Measurements from ENCODE around the gene KAT6B. TPM values are rescaled to one million over a fixed set of nuclear protein-coding genes. Genes with fewer than 3 reads are reported as not detected.

KAT6B gene
- total and polyA plus RNA-seq, 2 donors, result 12.2 to 22.1 TPM

- Histone ChIP-seq H3K27me3 (ENCODE audit: control insufficient read depth in 2 of 2, insufficient read depth in 1 of 2, low read length in 1 of 2) (no peaks in the 10 kb centered on the region), H3K4me1 (ENCODE audit: control insufficient read depth in 2 of 2, insufficient read depth in 2 of 2, low read length in 2 of 2) (no peaks in the 10 kb centered on the region), H3K4me3 (ENCODE audit: low read length in 2 of 2) (no peak overlapping the region), H3K9me3 (ENCODE audit: control insufficient read depth in 2 of 2, insufficient read depth in 1 of 2, low read length in 1 of 2) (no peaks in the 10 kb centered on the region), H3K27ac (ENCODE audit: low read depth in 1 of 2, low read length in 1 of 2) (no peak overlapping the region), H3K36me3 (ENCODE audit: control insufficient read depth in 2 of 2, insufficient read depth in 2 of 2, low read length in 1 of 2) (no peaks in the 10 kb centered on the region)
- 93% methylated on average over 14 of the region's 14 CpGs for WGBS
- DNase-seq (ENCODE audit: low read depth in 6 of 9, low spot score in 9 of 9), result no peak
Observed at GRCh38 chr10:75071756-75072155, 245.4 kb downstream of the KAT6B start.

GRCh38 chr10:75072727-75073126 lies 246.3 kb downstream of the KAT6B start:
- H3K27me3 ChIP-seq (ENCODE audit: control insufficient read depth in 2 of 2, insufficient read depth in 1 of 2, low read length in 1 of 2), result no peaks in the 10 kb centered on the region
- 85% methylated on average over 14 of the region's 14 CpGs for WGBS
- no peak overlapping the region for H3K27ac ChIP-seq (ENCODE audit: low read depth in 1 of 2, low read length in 1 of 2)
- no peaks in the 10 kb centered on the region for H3K36me3 ChIP-seq (ENCODE audit: control insufficient read depth in 2 of 2, insufficient read depth in 2 of 2, low read length in 1 of 2)
- H3K4me1 ChIP-seq (ENCODE audit: control insufficient read depth in 2 of 2, insufficient read depth in 2 of 2, low read length in 2 of 2), result no peaks in the 10 kb centered on the region
- no peaks in the 10 kb centered on the region for H3K9me3 ChIP-seq (ENCODE audit: control insufficient read depth in 2 of 2, insufficient read depth in 1 of 2, low read length in 1 of 2)
- H3K4me3 ChIP-seq (ENCODE audit: low read length in 2 of 2), result no peak overlapping the region
- DNase-seq (ENCODE audit: low read depth in 6 of 9, low spot score in 9 of 9), result no peak

GRCh38 chr10:75073442-75073841 lies 247.0 kb downstream of the KAT6B start:
- WGBS, result 99% methylated on average over 17 of the region's 17 CpGs
- no peak overlapping the region for H3K4me3 ChIP-seq (ENCODE audit: low read length in 2 of 2)
- no peaks in the 10 kb centered on the region for H3K9me3 ChIP-seq (ENCODE audit: control insufficient read depth in 2 of 2, insufficient read depth in 1 of 2, low read length in 1 of 2)
- no peaks in the 10 kb centered on the region for H3K27me3 ChIP-seq (ENCODE audit: control insufficient read depth in 2 of 2, insufficient read depth in 1 of 2, low read length in 1 of 2)
- no peaks in the 10 kb centered on the region for H3K36me3 ChIP-seq (ENCODE audit: control insufficient read depth in 2 of 2, insufficient read depth in 2 of 2, low read length in 1 of 2)
- no peaks in the 10 kb centered on the region for H3K4me1 ChIP-seq (ENCODE audit: control insufficient read depth in 2 of 2, insufficient read depth in 2 of 2, low read length in 2 of 2)
- no peak for DNase-seq (ENCODE audit: low read depth in 6 of 9, low spot score in 9 of 9)
- H3K27ac ChIP-seq (ENCODE audit: low read depth in 1 of 2, low read length in 1 of 2), result no peak overlapping the region

GRCh38 chr10:75074711-75075445 lies 248.5 kb downstream of the KAT6B start:
- no peak for DNase-seq (ENCODE audit: low read depth in 6 of 9, low spot score in 9 of 9)
- WGBS, result 56% methylated on average over 2 of the region's 2 CpGs
- Histone ChIP-seq H3K4me3 (ENCODE audit: low read length in 2 of 2) (no peak overlapping the region), H3K27ac (ENCODE audit: low read depth in 1 of 2, low read length in 1 of 2) (no peak overlapping the region), H3K36me3 (ENCODE audit: control insufficient read depth in 2 of 2, insufficient read depth in 2 of 2, low read length in 1 of 2) (no peaks in the 10 kb centered on the region), H3K4me1 (ENCODE audit: control insufficient read depth in 2 of 2, insufficient read depth in 2 of 2, low read length in 2 of 2) (no peaks in the 10 kb centered on the region), H3K9me3 (ENCODE audit: control insufficient read depth in 2 of 2, insufficient read depth in 1 of 2, low read length in 1 of 2) (no peaks in the 10 kb centered on the region), H3K27me3 (ENCODE audit: control insufficient read depth in 2 of 2, insufficient read depth in 1 of 2, low read length in 1 of 2) (no peaks in the 10 kb centered on the region)

- Histone ChIP-seq H3K4me3 (ENCODE audit: low read length in 2 of 2) (no peak overlapping the region), H3K9me3 (ENCODE audit: control insufficient read depth in 2 of 2, insufficient read depth in 1 of 2, low read length in 1 of 2) (no peaks in the 10 kb centered on the region), H3K27ac (ENCODE audit: low read depth in 1 of 2, low read length in 1 of 2) (no peak overlapping the region), H3K27me3 (ENCODE audit: control insufficient read depth in 2 of 2, insufficient read depth in 1 of 2, low read length in 1 of 2) (no peaks in the 10 kb centered on the region), H3K36me3 (ENCODE audit: control insufficient read depth in 2 of 2, insufficient read depth in 2 of 2, low read length in 1 of 2) (no peaks in the 10 kb centered on the region), H3K4me1 (ENCODE audit: control insufficient read depth in 2 of 2, insufficient read depth in 2 of 2, low read length in 2 of 2) (no peaks in the 10 kb centered on the region)
- 98% methylated on average over 6 of the region's 6 CpGs for WGBS
- no peak for DNase-seq (ENCODE audit: low read depth in 6 of 9, low spot score in 9 of 9)
Observed at GRCh38 chr10:75076348-75076747, 249.9 kb downstream of the KAT6B start.

GRCh38 chr10:75079436-75080083 lies 253.2 kb downstream of the KAT6B start:
- H3K27me3 ChIP-seq (ENCODE audit: control insufficient read depth in 2 of 2, insufficient read depth in 1 of 2, low read length in 1 of 2), result no peaks in the 10 kb centered on the region
- peaks cover 0 to 4% of the 10 kb centered on the region in 2 donors for H3K4me1 ChIP-seq (ENCODE audit: control insufficient read depth in 2 of 2, insufficient read depth in 2 of 2, low read length in 2 of 2)
- H3K27ac ChIP-seq (ENCODE audit: low read depth in 1 of 2, low read length in 1 of 2), result no peak overlapping the region
- no peaks in the 10 kb centered on the region for H3K36me3 ChIP-seq (ENCODE audit: control insufficient read depth in 2 of 2, insufficient read depth in 2 of 2, low read length in 1 of 2)
- no peaks in the 10 kb centered on the region for H3K9me3 ChIP-seq (ENCODE audit: control insufficient read depth in 2 of 2, insufficient read depth in 1 of 2, low read length in 1 of 2)
- H3K4me3 ChIP-seq (ENCODE audit: low read length in 2 of 2), result no peak overlapping the region
- WGBS, result 95% methylated on average over 9 of the region's 9 CpGs
- DNase-seq (ENCODE audit: low read depth in 6 of 9, low spot score in 9 of 9), result no peak

GRCh38 chr10:75080554-75080953 lies 254.2 kb downstream of the KAT6B start:
- Histone ChIP-seq H3K36me3 (ENCODE audit: control insufficient read depth in 2 of 2, insufficient read depth in 2 of 2, low read length in 1 of 2) (no peaks in the 10 kb centered on the region), H3K4me3 (ENCODE audit: low read length in 2 of 2) (no peak overlapping the region), H3K4me1 (ENCODE audit: control insufficient read depth in 2 of 2, insufficient read depth in 2 of 2, low read length in 2 of 2) (peaks cover 0 to 7% of the 10 kb centered on the region in 2 donors), H3K27ac (ENCODE audit: low read depth in 1 of 2, low read length in 1 of 2) (no peak overlapping the region), H3K27me3 (ENCODE audit: control insufficient read depth in 2 of 2, insufficient read depth in 1 of 2, low read length in 1 of 2) (no peaks in the 10 kb centered on the region), H3K9me3 (ENCODE audit: control insufficient read depth in 2 of 2, insufficient read depth in 1 of 2, low read length in 1 of 2) (no peaks in the 10 kb centered on the region)
- 96% methylated on average over 4 of the region's 4 CpGs for WGBS
- DNase-seq (ENCODE audit: low read depth in 6 of 9, low spot score in 9 of 9), result no peak

- 99% methylated on average over 5 of the region's 5 CpGs for WGBS
- Histone ChIP-seq H3K27ac (ENCODE audit: low read depth in 1 of 2, low read length in 1 of 2) (no peak overlapping the region), H3K4me1 (ENCODE audit: control insufficient read depth in 2 of 2, insufficient read depth in 2 of 2, low read length in 2 of 2) (peaks cover 0 to 7% of the 10 kb centered on the region in 2 donors), H3K36me3 (ENCODE audit: control insufficient read depth in 2 of 2, insufficient read depth in 2 of 2, low read length in 1 of 2) (no peaks in the 10 kb centered on the region), H3K4me3 (ENCODE audit: low read length in 2 of 2) (no peak overlapping the region), H3K9me3 (ENCODE audit: control insufficient read depth in 2 of 2, insufficient read depth in 1 of 2, low read length in 1 of 2) (no peaks in the 10 kb centered on the region), H3K27me3 (ENCODE audit: control insufficient read depth in 2 of 2, insufficient read depth in 1 of 2, low read length in 1 of 2) (no peaks in the 10 kb centered on the region)
- DNase-seq (ENCODE audit: low read depth in 6 of 9, low spot score in 9 of 9), result no peak
Observed at GRCh38 chr10:75081379-75081778, 255.0 kb downstream of the KAT6B start.

Measured in thymus (tissue), 11 donors.